Activated T-cell treated with anti-CD3 and anti-CD28 coated beads, Interleukin-2, amount 50 U/mL, for 72 hours (primary cell): ENCODE data around the gene ASGR2. TPM values are rescaled to one million over a fixed set of nuclear protein-coding genes. Genes with fewer than 3 reads are reported as not detected.
"Not testable (repeated sequence)": the region's sequence is repeated elsewhere in the genome, so short reads cannot be mapped to it uniquely, and the experiment has no call there.

Experiments
- ATAC-seq, 2 donors: fragments of 150-1000 bp; cut with Tn5 transposase; replicated peaks in 1 of 2; 2 replicates each; pipeline ENCODE4 v1.10.0; 2021; ENCODE audit warnings: moderate library complexity in 2 of 2, mild to moderate bottlenecking in 1 of 2
- DNase-seq, 2 donors: peaks; one replicate each; pipeline ENCODE4 v3.0.0; 2021 to 2022; ENCODE audit warnings: mixed read lengths in 1 of 2
- H3K27ac Mint-ChIP-seq: one replicate; pipeline ENCODE4 v1.8.0; 2022; ENCODE audit warnings: mild to moderate bottlenecking, moderate library complexity, mixed read lengths
- H3K27me3 Mint-ChIP-seq: one replicate; pipeline ENCODE4 v1.8.0; 2022; ENCODE audit warnings: low read depth, mixed read lengths
- H3K36me3 Mint-ChIP-seq, 2 donors: one replicate each; pipeline ENCODE4 v1.8.0; 2022; ENCODE audit warnings: mixed read lengths in 2 of 2, mild to moderate bottlenecking in 1 of 2; ENCODE audit not compliant: insufficient read depth in 2 of 2
- H3K4me1 Mint-ChIP-seq: one replicate; pipeline ENCODE4 v1.8.0; 2022; ENCODE audit warnings: low read depth, mixed read lengths
- H3K4me3 Mint-ChIP-seq, 2 donors: one replicate each; pipeline ENCODE4 v1.8.0; 2022; ENCODE audit warnings: mild to moderate bottlenecking in 2 of 2, mixed read lengths in 2 of 2, moderate library complexity in 2 of 2
- H3K9me3 Mint-ChIP-seq, 2 donors: one replicate each; pipeline ENCODE4 v1.8.0; 2022; ENCODE audit warnings: mixed read lengths in 2 of 2
- total RNA-seq, 2 donors: library from RNA; stranded (reverse); gene quantifications; one replicate each; pipeline ENCODE4 v1.2.3, GENCODE V29; 2022

ASGR2 gene
- total RNA-seq, 2 donors from 2014 or later = not detected

DNA sequence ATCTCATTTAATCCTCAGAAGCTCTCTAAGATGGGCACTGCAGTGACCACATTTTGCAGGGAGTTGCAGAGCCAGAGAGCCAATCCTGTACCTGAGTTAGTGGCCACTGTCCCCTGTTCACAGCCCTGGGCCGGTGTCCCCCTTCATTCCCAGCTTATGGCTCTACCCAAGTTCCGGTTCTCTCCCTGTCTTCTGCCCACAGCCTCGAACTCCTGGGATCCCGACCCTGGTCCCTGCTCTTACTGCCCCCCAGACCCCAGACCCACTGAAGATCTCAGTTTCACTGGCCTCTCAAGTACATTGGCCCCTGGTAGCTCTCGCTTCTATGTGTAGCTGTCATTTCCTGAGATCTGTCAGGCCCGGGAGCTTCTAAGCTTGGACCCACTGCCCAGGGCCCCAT lies 12.2 kb downstream of the ASGR2 start:
- H3K36me3 Mint-ChIP-seq = no peaks in the 10 kb centered on the region
- H3K4me3 Mint-ChIP-seq = no peak overlapping the region
- no peaks in the 10 kb centered on the region for H3K4me1 Mint-ChIP-seq
- ATAC-seq (no peak), DNase-seq (no peak)
- no peaks in the 10 kb centered on the region for H3K9me3 Mint-ChIP-seq
- H3K27ac Mint-ChIP-seq = no peak overlapping the region
- H3K27me3 Mint-ChIP-seq = no peaks in the 10 kb centered on the region

DNA sequence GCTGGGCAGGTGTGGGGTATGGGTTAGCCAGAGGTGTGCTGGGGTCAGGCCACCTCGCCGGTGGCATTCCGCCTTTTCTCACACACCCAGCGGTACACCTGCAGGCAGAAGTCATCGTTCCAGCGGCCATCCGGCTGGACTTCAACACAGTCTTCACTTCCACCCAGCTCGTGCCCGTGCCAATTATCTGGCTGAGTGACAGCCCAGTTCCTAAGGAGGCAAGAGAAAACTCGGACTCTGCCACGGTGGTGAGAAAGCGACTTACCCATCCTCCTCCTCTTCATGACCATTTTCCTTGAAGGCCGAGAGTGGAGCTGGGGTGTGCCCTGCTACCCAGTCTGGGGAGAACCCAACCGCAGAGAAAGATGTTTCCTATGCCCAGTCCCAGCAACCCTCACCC lies 13.1 kb downstream of the ASGR2 start:
- no peaks in the 10 kb centered on the region for H3K4me1 Mint-ChIP-seq
- H3K27ac Mint-ChIP-seq = no peak overlapping the region
- no peaks in the 10 kb centered on the region for H3K9me3 Mint-ChIP-seq

DNA sequence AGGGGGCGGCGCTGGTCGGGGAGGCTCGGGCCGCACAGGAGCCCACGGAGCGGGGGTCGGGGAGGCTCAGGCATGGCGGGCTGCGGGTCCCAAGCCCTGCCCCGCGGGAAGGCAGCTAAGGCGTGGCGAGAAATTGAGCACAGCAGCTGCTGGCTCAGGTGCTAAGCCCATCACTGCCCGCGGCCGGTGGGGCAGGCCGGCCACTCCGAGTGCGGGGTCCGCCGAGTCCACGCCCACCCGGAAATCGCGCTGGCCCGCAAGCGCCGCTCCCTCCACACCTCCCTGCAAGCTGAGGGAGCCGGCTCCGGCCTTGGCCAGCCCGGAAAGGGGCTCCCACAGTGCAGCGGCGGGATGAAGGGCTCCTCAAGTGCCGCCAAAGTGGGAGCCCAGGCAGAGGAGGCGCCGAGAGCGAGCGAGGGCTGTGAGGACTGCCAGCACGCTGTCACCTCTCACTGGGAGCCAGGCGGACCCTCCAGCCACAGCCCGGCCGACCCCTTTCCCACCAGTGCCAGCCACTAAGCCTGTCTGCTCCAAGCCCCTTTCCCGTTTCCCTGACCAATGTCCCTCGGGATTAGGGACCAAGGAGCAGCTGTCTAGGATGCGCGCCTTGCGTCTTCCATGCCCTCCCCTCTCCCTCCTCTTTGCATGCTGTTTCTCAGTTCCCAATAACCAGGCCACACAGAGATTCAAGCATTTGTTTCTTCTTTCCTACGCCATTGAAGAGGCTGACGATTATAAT lies 13.8 kb downstream of the ASGR2 start:
- not testable (repeated sequence) for H3K4me1 Mint-ChIP-seq, ATAC-seq, H3K27ac Mint-ChIP-seq, H3K4me3 Mint-ChIP-seq, H3K27me3 Mint-ChIP-seq, DNase-seq, H3K9me3 Mint-ChIP-seq, H3K36me3 Mint-ChIP-seq

More for the DNA sequence above, 13.1 kb downstream of the ASGR2 start:
- Mint-ChIP-seq H3K27me3 (no peaks in the 10 kb centered on the region), H3K36me3 (no peaks in the 10 kb centered on the region), H3K4me3 (no peak overlapping the region)
- DNase-seq (no peak), ATAC-seq (no peak)

DNA sequence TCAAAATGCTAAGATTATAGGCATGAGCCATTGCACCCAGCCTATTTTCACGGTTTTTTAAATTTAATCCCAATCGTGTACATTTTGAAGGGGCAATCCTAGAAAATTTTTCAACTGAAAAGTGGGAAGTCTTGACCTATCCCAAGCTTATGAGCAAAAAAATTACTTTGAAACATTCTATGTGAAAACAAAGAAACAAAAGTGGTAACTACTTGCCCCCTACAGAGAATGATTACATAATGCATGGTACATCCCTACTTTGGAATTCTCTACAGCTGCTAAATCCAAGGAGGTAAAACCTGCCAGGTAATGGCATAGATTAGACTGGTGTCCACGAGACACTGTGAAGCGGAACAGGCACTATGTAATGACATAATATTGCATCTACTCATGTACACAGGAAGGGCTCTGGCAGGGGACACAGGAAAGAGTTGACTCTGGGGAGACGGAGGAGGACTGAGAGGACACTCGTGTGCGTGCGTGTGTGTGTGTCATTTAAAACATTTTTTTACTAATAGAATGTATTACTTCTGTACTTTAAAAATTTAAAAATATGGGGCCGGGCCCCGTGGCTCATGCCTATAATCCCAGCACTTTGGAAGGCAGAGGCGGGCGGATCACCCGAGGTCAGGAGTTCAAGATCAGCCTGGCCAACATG lies 15.7 kb downstream of the ASGR2 start:
- no peaks in the 10 kb centered on the region for H3K4me1 Mint-ChIP-seq
- no peaks in the 10 kb centered on the region for H3K9me3 Mint-ChIP-seq
- H3K27ac Mint-ChIP-seq = no peak overlapping the region
- DNase-seq (no peak), ATAC-seq (no peak)
- no peaks in the 10 kb centered on the region for H3K27me3 Mint-ChIP-seq
- H3K4me3 Mint-ChIP-seq = no peak overlapping the region
- H3K36me3 Mint-ChIP-seq = no peaks in the 10 kb centered on the region

DNA sequence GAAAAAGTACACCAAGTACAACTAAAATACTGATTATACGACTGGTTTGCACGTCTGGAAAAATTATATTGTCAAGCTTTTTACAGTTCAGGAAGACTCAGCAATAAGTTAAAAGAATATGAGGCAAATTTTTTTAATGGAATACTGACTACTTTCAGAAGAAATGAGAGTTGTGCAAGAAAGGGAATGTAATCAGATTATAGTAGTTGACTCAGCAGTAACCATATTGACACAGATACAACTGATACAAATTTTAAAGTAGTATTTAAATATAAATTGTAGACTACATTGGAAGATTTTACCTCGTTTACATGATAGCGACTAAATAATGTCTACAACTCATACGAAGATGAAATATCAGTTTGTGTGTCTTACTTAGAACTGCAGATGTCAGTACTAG lies 16.7 kb downstream of the ASGR2 start:
- Mint-ChIP-seq H3K4me1 (no peaks in the 10 kb centered on the region), H3K36me3 (no peaks in the 10 kb centered on the region), H3K9me3 (no peaks in the 10 kb centered on the region), H3K27me3 (no peaks in the 10 kb centered on the region), H3K4me3 (no peak overlapping the region), H3K27ac (no peak overlapping the region)
- ATAC-seq = no peak
- DNase-seq = no peak

DNA sequence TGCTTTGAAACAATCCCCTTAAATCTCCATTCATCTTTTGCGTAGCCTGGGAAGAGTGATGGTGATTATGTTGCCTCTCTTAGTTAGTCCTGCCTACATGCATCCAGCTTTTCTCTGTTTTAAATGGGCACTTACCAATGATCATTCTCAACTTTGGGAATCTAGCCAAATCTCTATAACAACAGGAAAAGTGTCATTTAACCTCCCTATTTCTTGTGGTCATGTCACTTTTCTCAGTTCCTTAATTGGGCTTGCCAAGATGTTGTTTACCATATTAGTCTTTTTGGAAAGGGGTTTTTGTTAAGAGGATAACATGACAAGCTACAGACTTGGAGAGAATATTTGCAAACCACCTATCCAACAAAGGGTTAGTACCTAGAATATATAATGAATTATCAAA lies 19.0 kb downstream of the ASGR2 start:
- no peak overlapping the region for H3K4me3 Mint-ChIP-seq
- H3K4me1 Mint-ChIP-seq = no peaks in the 10 kb centered on the region
- no peaks in the 10 kb centered on the region for H3K9me3 Mint-ChIP-seq

DNA sequence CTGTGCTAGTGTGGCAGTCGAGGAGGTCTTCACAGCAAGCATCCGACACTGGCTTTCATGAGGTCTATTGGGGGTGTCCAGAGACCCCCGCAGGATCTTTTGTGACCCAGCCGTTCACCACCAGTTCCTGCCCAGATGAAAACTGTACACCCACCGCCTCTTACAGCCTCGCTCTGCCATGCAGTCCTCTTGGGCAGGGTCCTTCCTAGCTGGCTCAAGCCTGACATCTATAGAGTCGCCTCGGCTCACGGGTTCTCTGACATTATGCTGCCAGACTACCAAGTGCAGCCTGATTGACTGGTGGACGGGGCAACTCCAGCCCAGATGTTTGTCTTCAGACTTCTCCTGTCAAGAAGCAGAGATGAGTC lies 20.0 kb downstream of the ASGR2 start:
- Mint-ChIP-seq H3K9me3 (no peaks in the 10 kb centered on the region), H3K36me3 (no peaks in the 10 kb centered on the region), H3K27me3 (no peaks in the 10 kb centered on the region), H3K4me1 (no peaks in the 10 kb centered on the region), H3K4me3 (no peak overlapping the region), H3K27ac (no peak overlapping the region)
- no peak for ATAC-seq
- DNase-seq = no peak

More for the DNA sequence above, 19.0 kb downstream of the ASGR2 start:
- no peak for DNase-seq
- H3K36me3 Mint-ChIP-seq = no peaks in the 10 kb centered on the region
- ATAC-seq = no peak
- no peaks in the 10 kb centered on the region for H3K27me3 Mint-ChIP-seq
- H3K27ac Mint-ChIP-seq = peak overlapping the region; percentile 18

DNA sequence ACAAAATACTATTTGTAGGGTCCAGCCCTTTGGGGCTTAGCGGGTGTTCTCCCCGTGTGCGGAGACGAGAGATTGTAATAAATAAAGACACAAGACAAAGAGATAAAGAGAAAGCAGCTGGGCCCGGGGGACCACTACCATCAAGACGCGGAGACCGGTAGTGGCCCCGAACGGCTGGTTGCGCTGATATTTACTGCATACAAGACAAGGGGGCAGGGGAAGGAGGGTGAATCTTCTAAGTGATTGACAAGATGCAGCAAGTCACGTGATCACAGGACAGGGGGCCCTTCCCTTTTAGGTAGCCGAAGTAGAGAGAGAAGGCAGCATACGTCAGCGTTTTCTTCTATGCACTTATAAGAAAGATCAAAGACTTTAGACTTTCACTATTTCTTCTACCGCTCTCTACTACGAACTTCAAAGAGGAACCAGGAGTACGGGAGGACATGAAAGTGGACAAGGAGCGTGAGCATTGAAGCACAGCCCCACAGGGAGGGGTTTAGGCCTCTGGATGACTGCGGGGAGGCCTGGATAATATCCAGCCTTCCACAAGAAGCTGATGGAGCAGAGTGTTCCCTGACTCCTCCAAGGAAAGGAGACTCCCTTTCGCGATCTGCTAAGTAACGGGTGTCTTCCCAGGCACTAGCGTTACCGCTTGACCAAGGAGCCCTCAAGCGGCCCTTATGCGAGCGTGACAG lies 23.2 kb downstream of the ASGR2 start:
- H3K36me3 Mint-ChIP-seq, H3K27me3 Mint-ChIP-seq, H3K4me1 Mint-ChIP-seq, H3K4me3 Mint-ChIP-seq, H3K27ac Mint-ChIP-seq, ATAC-seq, H3K9me3 Mint-ChIP-seq: not testable (repeated sequence)
- peak; percentile 10 to 40 for DNase-seq

DNA sequence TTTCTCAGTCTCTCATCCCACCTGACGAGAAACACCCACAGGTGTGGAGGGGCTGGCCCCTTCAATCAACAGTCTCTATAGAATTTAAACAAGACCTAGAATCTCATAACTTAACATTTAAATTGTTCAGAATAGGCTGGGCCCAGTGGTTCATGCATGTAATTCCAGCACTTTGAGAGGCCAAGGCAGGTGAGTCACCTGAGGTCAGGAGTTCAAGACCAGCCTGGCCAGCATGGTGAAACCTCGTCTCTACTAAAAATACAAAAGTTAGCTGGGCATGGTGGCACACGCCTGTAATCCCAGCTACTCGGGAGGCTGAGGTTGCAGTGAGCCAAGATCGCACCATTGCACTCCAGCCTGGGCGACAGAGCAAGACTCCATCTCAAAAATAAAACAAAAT lies 25.1 kb downstream of the ASGR2 start:
- H3K4me3 Mint-ChIP-seq, H3K27ac Mint-ChIP-seq, DNase-seq, ATAC-seq, H3K27me3 Mint-ChIP-seq, H3K4me1 Mint-ChIP-seq, H3K36me3 Mint-ChIP-seq, H3K9me3 Mint-ChIP-seq: not testable (repeated sequence)

DNA sequence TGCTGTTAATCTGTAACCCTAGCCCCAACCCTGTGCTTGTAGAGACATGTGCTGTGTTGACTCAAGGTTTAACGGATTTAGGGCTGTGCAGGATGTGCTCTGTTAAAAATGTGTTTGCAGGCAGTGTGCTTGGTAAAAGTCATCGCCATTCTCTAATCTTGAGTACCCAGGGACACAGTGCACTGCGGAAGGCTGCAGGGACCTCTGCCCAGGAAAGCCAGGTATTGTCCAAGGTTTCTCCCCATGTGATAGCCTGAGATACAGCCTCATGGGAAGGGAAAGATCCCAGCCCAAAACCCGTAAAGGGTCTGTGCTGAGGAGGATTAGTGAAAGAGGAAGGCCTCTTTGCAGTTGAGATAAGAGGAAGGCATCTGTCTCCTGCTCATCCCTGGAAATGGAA lies 26.2 kb downstream of the ASGR2 start:
- not testable (repeated sequence) for ATAC-seq, H3K9me3 Mint-ChIP-seq, H3K4me1 Mint-ChIP-seq, H3K27ac Mint-ChIP-seq, H3K27me3 Mint-ChIP-seq, H3K4me3 Mint-ChIP-seq, DNase-seq, H3K36me3 Mint-ChIP-seq

DNA sequence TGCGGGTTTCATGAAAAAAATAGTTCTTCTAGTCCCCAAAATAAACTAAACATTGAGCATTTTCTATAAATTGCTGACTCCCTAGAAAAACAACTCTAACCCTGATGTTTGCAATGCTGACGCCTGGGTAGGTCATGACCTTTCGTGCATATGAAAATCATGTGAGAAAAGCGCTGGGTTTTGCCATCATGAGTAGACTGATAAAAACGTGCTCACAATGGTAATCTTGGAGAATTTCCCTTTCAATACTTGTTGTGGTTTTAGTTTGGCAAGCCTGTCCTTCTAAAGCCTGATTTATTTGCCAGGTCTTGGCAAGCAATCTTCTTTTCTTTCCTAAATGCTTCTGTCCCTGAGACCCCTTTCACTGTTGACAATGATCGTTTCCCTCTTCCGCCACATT lies 30.5 kb downstream of the ASGR2 start:
- H3K27ac Mint-ChIP-seq = no peak overlapping the region
- H3K36me3 Mint-ChIP-seq = no peaks in the 10 kb centered on the region
- no peaks in the 10 kb centered on the region for H3K9me3 Mint-ChIP-seq
- ATAC-seq (no peak), DNase-seq (no peak)
- peaks cover 21% of the 10 kb centered on the region for H3K4me1 Mint-ChIP-seq
- no peak overlapping the region for H3K4me3 Mint-ChIP-seq
- H3K27me3 Mint-ChIP-seq = peaks cover 14% of the 10 kb centered on the region

DNA sequence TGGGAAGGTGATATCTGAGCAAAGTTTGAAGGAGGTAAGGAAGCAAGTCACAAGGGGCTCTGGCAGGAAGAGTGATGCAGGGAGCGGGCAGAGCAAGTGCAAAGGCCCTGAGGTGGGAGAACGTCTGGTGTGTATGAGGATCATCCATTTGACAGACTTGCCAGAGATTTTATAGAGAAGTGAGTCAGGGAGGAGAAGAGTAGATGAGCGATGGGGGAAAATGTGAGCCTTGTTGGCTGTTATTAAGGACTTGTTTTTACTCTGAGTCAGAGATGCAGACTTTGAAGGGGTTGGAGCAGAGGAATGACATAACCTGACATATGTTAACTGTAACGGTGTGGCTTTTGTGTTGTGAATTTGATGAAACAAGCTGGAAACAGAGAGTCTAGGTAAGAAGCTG lies 31.0 kb downstream of the ASGR2 start:
- DNase-seq (no peak), ATAC-seq (no peak)
- Mint-ChIP-seq H3K9me3 (no peaks in the 10 kb centered on the region), H3K4me3 (no peak overlapping the region), H3K27me3 (peaks cover 14% of the 10 kb centered on the region), H3K36me3 (no peaks in the 10 kb centered on the region), H3K27ac (no peak overlapping the region), H3K4me1 (peaks cover 21% of the 10 kb centered on the region)

DNA sequence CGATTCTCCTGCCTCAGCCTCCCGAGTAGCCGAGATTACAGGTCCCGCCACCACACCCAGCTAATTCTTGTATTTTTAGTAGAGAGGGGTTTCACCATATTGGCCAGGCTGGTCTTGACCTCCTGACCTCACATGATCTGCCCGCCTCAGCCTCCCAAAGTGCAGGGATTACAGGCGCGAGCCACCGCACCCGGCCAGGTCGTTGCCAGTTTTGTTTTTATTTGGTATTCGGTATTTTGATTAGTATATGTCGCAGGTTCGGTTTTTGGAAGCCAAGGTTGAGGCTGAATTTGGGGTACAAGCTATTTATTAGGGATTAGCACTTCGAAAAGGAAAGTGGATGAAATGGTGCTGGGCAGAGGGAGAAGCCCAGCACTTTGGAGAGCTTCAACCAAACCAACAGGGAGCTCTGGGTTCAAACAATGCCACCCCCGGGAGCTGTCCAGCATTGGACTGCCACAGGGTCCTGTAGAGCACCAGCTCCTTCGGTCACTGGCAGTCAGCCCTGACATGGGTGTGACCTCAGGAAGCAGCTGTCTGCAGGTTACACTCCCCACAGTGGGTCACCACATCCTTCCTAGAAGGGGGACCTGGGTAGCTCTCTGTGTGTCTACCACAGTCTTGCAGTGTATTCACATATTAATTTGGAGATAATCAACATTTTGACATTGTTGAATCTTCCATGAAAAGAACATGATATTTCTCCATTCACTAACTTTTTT lies 33.1 kb downstream of the ASGR2 start:
- no peak overlapping the region for H3K4me3 Mint-ChIP-seq
- H3K27me3 Mint-ChIP-seq = peaks cover 14% of the 10 kb centered on the region
- no peak overlapping the region for H3K27ac Mint-ChIP-seq
- no peaks in the 10 kb centered on the region for H3K9me3 Mint-ChIP-seq
- DNase-seq = peak; percentile 15 to 27
- ATAC-seq = peak; percentile 47 to 80
- H3K36me3 Mint-ChIP-seq = no peaks in the 10 kb centered on the region
- H3K4me1 Mint-ChIP-seq = peaks cover 21% of the 10 kb centered on the region
